Measurements from ENCODE around the gene TGM6.

GRCh38 chr20:2374346-2375125, 6.2 kb upstream of the TGM6 start:
- TF ChIP-seq, protein P1, sequence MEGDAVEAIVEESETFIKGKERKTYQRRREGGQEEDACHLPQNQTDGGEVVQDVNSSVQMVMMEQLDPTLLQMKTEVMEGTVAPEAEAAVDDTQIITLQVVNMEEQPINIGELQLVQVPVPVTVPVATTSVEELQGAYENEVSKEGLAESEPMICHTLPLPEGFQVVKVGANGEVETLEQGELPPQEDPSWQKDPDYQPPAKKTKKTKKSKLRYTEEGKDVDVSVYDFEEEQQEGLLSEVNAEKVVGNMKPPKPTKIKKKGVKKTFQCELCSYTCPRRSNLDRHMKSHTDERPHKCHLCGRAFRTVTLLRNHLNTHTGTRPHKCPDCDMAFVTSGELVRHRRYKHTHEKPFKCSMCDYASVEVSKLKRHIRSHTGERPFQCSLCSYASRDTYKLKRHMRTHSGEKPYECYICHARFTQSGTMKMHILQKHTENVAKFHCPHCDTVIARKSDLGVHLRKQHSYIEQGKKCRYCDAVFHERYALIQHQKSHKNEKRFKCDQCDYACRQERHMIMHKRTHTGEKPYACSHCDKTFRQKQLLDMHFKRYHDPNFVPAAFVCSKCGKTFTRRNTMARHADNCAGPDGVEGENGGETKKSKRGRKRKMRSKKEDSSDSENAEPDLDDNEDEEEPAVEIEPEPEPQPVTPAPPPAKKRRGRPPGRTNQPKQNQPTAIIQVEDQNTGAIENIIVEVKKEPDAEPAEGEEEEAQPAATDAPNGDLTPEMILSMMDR (IDR thresholded peaks at IDR 0.05; ENCODE audit: poor library complexity, severe bottlenecking), result no peak
- TF ChIP-seq EZH2 (IDR thresholded peaks at IDR 0.05; ENCODE audit: borderline replicate concordance, insufficient read depth, low read length, poor library complexity, severe bottlenecking), result no peak
- no peak for TF ChIP-seq RAD21 (conservative IDR thresholded peaks at IDR 0.05)
- TF ChIP-seq POLR2AphosphoS5 (IDR thresholded peaks at IDR 0.05), result no peak
- TF ChIP-seq REST (IDR thresholded peaks at IDR 0.05; ENCODE audit: borderline replicate concordance), result no peak
- no peak for TF ChIP-seq EP300 (conservative IDR thresholded peaks at IDR 0.05; ENCODE audit: poor library complexity, severe bottlenecking)
